GM18526 (cell line): Measurements from ENCODE around the gene HSD17B2.

Experiments
- POLR2A ChIP-seq: IDR thresholded peaks from 3 replicates; pipeline ENCODE4 v1.6.1; 2011; ENCODE audit not compliant: insufficient read length; ENCODE audit errors: extremely low read depth

HSD17B2 gene

GRCh38 chr16:82011199-82011641 lies 23.8 kb upstream of the HSD17B2 start, which contains the start of gene SDR42E1:
SDR42E1 (minus strand) TSS chr16:82011470; CDS start chr16:82000858, 10,612 bp downstream.
- peak; percentile 63 for TF ChIP-seq POLR2A

GRCh38 chr16:82013139-82013538 lies 21.9 kb upstream of the HSD17B2 start:
- no peak for TF ChIP-seq POLR2A

- TF ChIP-seq POLR2A: no peak
Observed at GRCh38 chr16:82016263-82016662, 18.8 kb upstream of the HSD17B2 start.

GRCh38 chr16:82016964-82017363 lies 18.1 kb upstream of the HSD17B2 start:
- no peak for TF ChIP-seq POLR2A

GRCh38 chr16:82017911-82018568 lies 17.0 kb upstream of the HSD17B2 start:
- TF ChIP-seq POLR2A: no peak

- no peak for TF ChIP-seq POLR2A
Observed at GRCh38 chr16:82019535-82019934, 15.5 kb upstream of the HSD17B2 start.

GRCh38 chr16:82020051-82020450 lies 15.0 kb upstream of the HSD17B2 start:
- TF ChIP-seq POLR2A: no peak

GRCh38 chr16:82023206-82023605 lies 11.8 kb upstream of the HSD17B2 start:
- no peak for TF ChIP-seq POLR2A

GRCh38 chr16:82024316-82024715 lies 10.7 kb upstream of the HSD17B2 start:
- no peak for TF ChIP-seq POLR2A

- no peak for TF ChIP-seq POLR2A
Observed at GRCh38 chr16:82024883-82025282, 10.2 kb upstream of the HSD17B2 start.

GRCh38 chr16:82027629-82028064 lies 7.4 kb upstream of the HSD17B2 start:
- TF ChIP-seq POLR2A: no peak

- TF ChIP-seq POLR2A: no peak
Observed at GRCh38 chr16:82031116-82032084, 3.7 kb upstream of the HSD17B2 start.

GRCh38 chr16:82033006-82033405 lies 2.0 kb upstream of the HSD17B2 start:
- TF ChIP-seq POLR2A: no peak

- TF ChIP-seq POLR2A: no peak
Observed at GRCh38 chr16:82033683-82034300, 1.3 kb upstream of the HSD17B2 start.

GRCh38 chr16:82037251-82037650 lies 2.2 kb downstream of the HSD17B2 start:
- no peak for TF ChIP-seq POLR2A
